Endothelial cell of umbilical vein (primary cell): ENCODE data around the gene RASAL2. TPM values are rescaled to one million over a fixed set of nuclear protein-coding genes. Genes with fewer than 3 reads are reported as not detected.

Source experiments
- BruUV-seq: library from RNA; stranded (reverse); fragments of 400-500 nt; replicated peaks from 2 replicates; lab custom pipeline; 2021; lab: Mats Ljungman, UMichigan
- CTCF ChIA-PET: fragments of 300-600, 350-600 bp; sonication (Branson Sonifier 250); formaldehyde crosslinking; loops from one replicate; lab custom pipeline; 2021; ENCODE audit warnings: antibody characterized with exemption, inconsistent platforms; lab: Charles Lee
- POLR2A ChIA-PET: fragments of 300-600, 350-600 bp; sonication (Branson Sonifier 250); formaldehyde crosslinking; loops from one replicate; lab custom pipeline; 2021; ENCODE audit warnings: antibody characterized with exemption, inconsistent platforms; lab: Charles Lee
- DNase-seq: peaks from one replicate; pipeline ENCODE4 v3.0.0-alpha.2; 2011; ENCODE audit warnings: low read depth, low spot score
- FAIRE-seq: peaks from 2 replicates; lab custom pipeline; 2011; peaks lifted over from hg19 to GRCh38; lab: Jason Lieb, UNC
- H2AFZ ChIP-seq: 2 replicates; pipeline ENCODE4 v1.6.0; 2012; ENCODE audit warnings: low read depth, low read length, control low read depth, inconsistent platforms
- H3K27ac ChIP-seq: 2 replicates; pipeline ENCODE4 v1.5.1; 2011; ENCODE audit warnings: low read depth, mild to moderate bottlenecking, control low read depth, low read length, moderate library complexity; ENCODE audit not compliant: insufficient read depth
- H3K27me3 ChIP-seq, 2 experiments: 2 replicates each; pipeline versions ENCODE4 v1.6.0 to v1.6.1; 2011; ENCODE audit warnings: low read length in 2 of 2, mixed read lengths in 1 of 2; ENCODE audit not compliant: control insufficient read depth in 2 of 2, insufficient read depth in 2 of 2
- H3K36me3 ChIP-seq, 2 experiments: 2 replicates in 1 of 2; 3 replicates in 1 of 2; pipeline ENCODE4 v1.5.1; 2011; ENCODE audit warnings: low read length in 2 of 2, mild to moderate bottlenecking in 1 of 2, moderate library complexity in 1 of 2; ENCODE audit not compliant: control insufficient read depth in 2 of 2, insufficient read depth in 2 of 2; ENCODE audit errors: extremely low read depth in 1 of 2
- H3K4me1 ChIP-seq: 3 replicates; pipeline ENCODE4 v1.5.1; 2011; ENCODE audit warnings: mild to moderate bottlenecking, low read length; ENCODE audit not compliant: control insufficient read depth, insufficient read depth; ENCODE audit errors: extremely low read depth
- H3K4me2 ChIP-seq: 2 replicates; pipeline ENCODE4 v1.6.1; 2011; ENCODE audit warnings: low read length, control low read depth, mixed read lengths; ENCODE audit not compliant: insufficient read depth
- H3K4me3 ChIP-seq, 3 experiments: fragments of 200-600 bp in 1 of 3; sonication (generic), shearing (Covaris generic) in 1 of 3; replicated peaks in 1 of 3; 2 replicates each; pipeline ENCODE4 v1.5.1; 2011 to 2016; ENCODE audit warnings: control low read depth in 3 of 3, low read length in 3 of 3, mild to moderate bottlenecking in 2 of 3, inconsistent platforms in 1 of 3, low read depth in 1 of 3, moderate library complexity in 1 of 3; ENCODE audit not compliant: insufficient read depth in 1 of 3
- H3K79me2 ChIP-seq: 2 replicates; pipeline ENCODE4 v1.6.0; 2012; ENCODE audit warnings: low read length, inconsistent platforms; ENCODE audit not compliant: control insufficient read depth, insufficient read depth
- H3K9ac ChIP-seq: replicated peaks from 2 replicates; pipeline ENCODE3; 2011; ENCODE audit warnings: low read length, control low read depth; ENCODE audit not compliant: insufficient read depth; ENCODE audit errors: extremely low read depth
- H3K9me1 ChIP-seq: replicated peaks from 3 replicates; pipeline ENCODE4 v1.6.0; 2011; ENCODE audit warnings: mild to moderate bottlenecking, low read length; ENCODE audit not compliant: control insufficient read depth, insufficient read depth; ENCODE audit errors: extremely low read depth
- H3K9me3 ChIP-seq: replicated peaks from 2 replicates; pipeline ENCODE4 v1.5.1; 2012; ENCODE audit warnings: low read length, inconsistent platforms; ENCODE audit not compliant: control insufficient read depth, insufficient read depth
- H4K20me1 ChIP-seq: replicated peaks from 2 replicates; pipeline ENCODE3; 2011; ENCODE audit warnings: mild to moderate bottlenecking, low read length; ENCODE audit not compliant: control insufficient read depth, insufficient read depth; ENCODE audit errors: extremely low read depth
- CTCF ChIP-seq, 2 donors: IDR thresholded peaks; 1 replicate in 1 of 2; 2 replicates in 1 of 2; pipeline ENCODE4 v1.5.1; 2011; ENCODE audit warnings: low read length in 2 of 2, mild to moderate bottlenecking in 2 of 2, moderate library complexity in 2 of 2, control low read depth in 1 of 2, inconsistent platforms in 1 of 2, low read depth in 1 of 2; ENCODE audit not compliant: insufficient read depth in 1 of 2; ENCODE audit errors: extremely low read depth in 1 of 2
- EZH2 ChIP-seq: IDR thresholded peaks from 2 replicates; pipeline ENCODE4 v1.6.1; 2012; ENCODE audit warnings: borderline replicate concordance, low read depth, mild to moderate bottlenecking, moderate library complexity, low read length, inconsistent platforms; ENCODE audit not compliant: severe bottlenecking
- FOS ChIP-seq: IDR thresholded peaks from 2 replicates; pipeline ENCODE4 v1.6.1; 2011; ENCODE audit warnings: mild to moderate bottlenecking, low read length, moderate library complexity, borderline replicate concordance; ENCODE audit not compliant: insufficient read depth
- GATA2 ChIP-seq: IDR thresholded peaks from 2 replicates; pipeline ENCODE4 v1.7.0; 2011; ENCODE audit warnings: low read depth, mild to moderate bottlenecking, moderate library complexity, mixed read lengths, low read length; ENCODE audit not compliant: insufficient read length, insufficient read depth
- JUN ChIP-seq: IDR thresholded peaks from 2 replicates; pipeline ENCODE4 v1.6.1; 2011; ENCODE audit warnings: borderline replicate concordance, low read depth; ENCODE audit not compliant: insufficient read length, insufficient read depth
- MAX ChIP-seq: IDR thresholded peaks from 2 replicates; pipeline ENCODE4 v1.6.1; 2011; ENCODE audit not compliant: insufficient read depth, insufficient read length
- MYC ChIP-seq: IDR thresholded peaks from one replicate; pipeline ENCODE4 v1.6.1; 2011; ENCODE audit warnings: mild to moderate bottlenecking, low read depth, low read length
- POLR2A ChIP-seq: IDR thresholded peaks from 2 replicates; pipeline ENCODE4 v1.6.1; 2012; ENCODE audit warnings: low read depth, mild to moderate bottlenecking, control low read depth, low read length
- POLR2AphosphoS5 ChIP-seq: IDR thresholded peaks from 2 replicates; pipeline ENCODE4 v1.6.1; 2012; ENCODE audit warnings: low read depth, mild to moderate bottlenecking, control low read depth, low read length, moderate library complexity; ENCODE audit not compliant: insufficient read depth
- dilution Hi-C: fragments of 300-500 bp; cut with MboI; formaldehyde crosslinking; loops from one replicate; pipeline ENCODE4 v1.15.0; 2019; ENCODE audit warnings: low sequenced_read_pairs; ENCODE audit not compliant: extremely low pct_ligation_motif_present
- intact Hi-C: fragments of 100-400 bp; cut with micrococcal nuclease; formaldehyde crosslinking; loops from one replicate; pipeline ENCODE4 v1.10.0; 2022
- polyA plus RNA-seq, 4 experiments: library from polyadenylated mRNA; depleted of rRNA in 3 of 4; stranded (reverse) in 3 of 4; unstranded in 1 of 4; fragments of >200 nt; gene quantifications; 2 replicates each; pipeline versions ENCODE4 v1.2.1 to v1.2.3, GENCODE V29; 2011 to 2012; ENCODE audit warnings: missing spikeins in 1 of 4
- total RNA-seq: library from RNA; stranded (reverse); gene quantifications from 2 replicates; pipeline ENCODE4 v1.2.3, GENCODE V29; 2021

Gene RASAL2
- total and polyA plus RNA-seq, 2 donors (not counting 3 experiments of a cell fraction or from before 2014, with no cell fraction given): 12.5 to 15.5 TPM

DNA sequence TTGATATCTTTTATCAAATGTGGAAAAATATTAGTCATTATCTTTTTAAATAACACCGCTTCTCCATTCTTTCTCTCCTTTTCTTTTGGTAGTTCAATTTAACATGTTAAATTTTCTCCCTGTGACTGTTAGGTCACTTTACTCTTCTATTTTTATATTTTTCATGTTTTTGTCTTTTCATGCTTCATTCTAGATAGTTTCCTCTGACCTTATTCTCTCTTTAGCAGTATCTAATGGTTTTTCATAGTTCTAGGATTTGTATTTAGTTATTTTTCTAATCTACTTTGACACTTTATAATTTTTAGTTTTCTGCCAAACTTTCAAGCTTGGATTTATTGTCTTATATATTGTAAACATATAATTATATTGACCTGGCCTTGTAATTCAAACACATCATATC lies 116.0 kb downstream of the RASAL2 start:
- H3K27me3 ChIP-seq: no peaks in the 10 kb centered on the region
- no peaks in the 10 kb centered on the region for H3K36me3 ChIP-seq
- ChIA-PET POLR2A (no interaction called here), CTCF (interaction anchor here (0.8 kb wide), 1 partner anchor 178 kb away, joined by 4 read pairs; no protein-coding TSS in a partner anchor)
- no peak overlapping the region for H3K9ac ChIP-seq
- H3K4me2 ChIP-seq: no peak overlapping the region
- no peak overlapping the region for H2AFZ ChIP-seq
- H3K9me3 ChIP-seq: no peaks in the 10 kb centered on the region
- no peak for FAIRE-seq
- H3K4me3 ChIP-seq: no peak overlapping the region
- no peak for DNase-seq
- dilution Hi-C loops (no loop called here), intact Hi-C loops (no loop called here)
- TF ChIP-seq EZH2 (no peak), POLR2A (no peak), GATA2 (no peak), MAX (no peak), CTCF (IDR thresholded peaks at IDR 0.05; ENCODE audit: extremely low read depth in 1 of 2, insufficient read depth in 1 of 2, low read depth in 1 of 2, low read length in 2 of 2) (no peak), POLR2AphosphoS5 (no peak), MYC (no peak), JUN (no peak), FOS (no peak)
- H3K4me1 ChIP-seq: no peaks in the 10 kb centered on the region
- no peaks in the 10 kb centered on the region for H3K9me1 ChIP-seq
- BruUV-seq: no TSS peak
- H3K79me2 ChIP-seq: no peaks in the 10 kb centered on the region
- H4K20me1 ChIP-seq: no peaks in the 10 kb centered on the region
- no peak overlapping the region for H3K27ac ChIP-seq
